Tibial nerve (tissue), 4 donors: ENCODE results near the gene NETO1. TPM values are rescaled to one million over a fixed set of nuclear protein-coding genes. Genes with fewer than 3 reads are reported as not detected.

ENCODE experiments used
- DNase-seq, 2 donors: peaks; one replicate each; pipeline ENCODE4 v3.0.0-alpha.2; 2019; ENCODE audit warnings: low spot score in 2 of 2
- H3K27ac ChIP-seq, 4 donors: fragments of 200-600 bp; sonication (generic) in 3 of 4; one replicate each; pipeline ENCODE4 v1.5.1; 2017 to 2019; ENCODE audit warnings: mild to moderate bottlenecking in 1 of 4
- H3K27me3 ChIP-seq, 2 donors: fragments of 200-600 bp; sonication (generic) in 1 of 2; one replicate each; pipeline versions ENCODE4 v1.5.1 to v1.6.0; 2017 to 2019
- H3K36me3 ChIP-seq, 3 donors: fragments of 200-600 bp; sonication (generic); one replicate each; pipeline ENCODE4 v1.5.1; 2018 to 2019
- H3K4me1 ChIP-seq, 4 donors: fragments of 200-600 bp; sonication (generic) in 3 of 4; one replicate each; pipeline ENCODE4 v1.5.1; 2017 to 2019
- H3K4me3 ChIP-seq, 4 donors: fragments of 200-600 bp; sonication (generic) in 3 of 4; one replicate each; pipeline ENCODE4 v1.5.1; 2017 to 2019; ENCODE audit warnings: mild to moderate bottlenecking in 1 of 4, moderate library complexity in 1 of 4
- H3K9me3 ChIP-seq, 4 donors: fragments of 200-600 bp; sonication (generic) in 3 of 4; one replicate each; pipeline ENCODE4 v1.5.1; 2017 to 2019
- EP300 ChIP-seq, 2 donors: sonication (generic); formaldehyde crosslinking; IDR thresholded peaks; one replicate each; pipeline ENCODE4 v1.6.1; 2017; ENCODE audit warnings: antibody characterized with exemption in 2 of 2, mild to moderate bottlenecking in 1 of 2
- POLR2A ChIP-seq, 2 donors: fragments of 450-650 bp; IDR thresholded peaks; one replicate each; pipeline ENCODE4 v1.6.1; 2017; ENCODE audit warnings: antibody characterized with exemption in 2 of 2, mild to moderate bottlenecking in 2 of 2, moderate library complexity in 2 of 2
- WGBS, 2 donors: methylation state at CpG; one replicate each; pipeline ENCODE4 v1.1.5; 2018; 5-methylcytosine and 5-hydroxymethylcytosine counted together
- total RNA-seq, 4 donors: library from RNA; depleted of rRNA; stranded (reverse); fragments of >200 nt; gene quantifications; one replicate each; pipeline ENCODE4 v1.1.0, GENCODE V29; 2016
- TF ChIP-seq, protein P1 (sequence below), 5 experiments: fragments of 200-600 bp in 3 of 5; fragments of 450-650 bp in 2 of 5; sonication (generic) in 3 of 5; IDR thresholded peaks; one replicate each; pipeline ENCODE4 v1.5.1; 2016 to 2019; ENCODE audit warnings: antibody characterized with exemption in 5 of 5, mild to moderate bottlenecking in 3 of 5, moderate library complexity in 2 of 5

NETO1 gene, protein sequence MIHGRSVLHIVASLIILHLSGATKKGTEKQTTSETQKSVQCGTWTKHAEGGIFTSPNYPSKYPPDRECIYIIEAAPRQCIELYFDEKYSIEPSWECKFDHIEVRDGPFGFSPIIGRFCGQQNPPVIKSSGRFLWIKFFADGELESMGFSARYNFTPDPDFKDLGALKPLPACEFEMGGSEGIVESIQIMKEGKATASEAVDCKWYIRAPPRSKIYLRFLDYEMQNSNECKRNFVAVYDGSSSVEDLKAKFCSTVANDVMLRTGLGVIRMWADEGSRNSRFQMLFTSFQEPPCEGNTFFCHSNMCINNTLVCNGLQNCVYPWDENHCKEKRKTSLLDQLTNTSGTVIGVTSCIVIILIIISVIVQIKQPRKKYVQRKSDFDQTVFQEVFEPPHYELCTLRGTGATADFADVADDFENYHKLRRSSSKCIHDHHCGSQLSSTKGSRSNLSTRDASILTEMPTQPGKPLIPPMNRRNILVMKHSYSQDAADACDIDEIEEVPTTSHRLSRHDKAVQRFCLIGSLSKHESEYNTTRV
- 10 to 100 TPM in 1 of 4 donors, under 1 TPM in 3; 0.59 to 14.7 (median 0.64) TPM for total RNA-seq

DNA sequence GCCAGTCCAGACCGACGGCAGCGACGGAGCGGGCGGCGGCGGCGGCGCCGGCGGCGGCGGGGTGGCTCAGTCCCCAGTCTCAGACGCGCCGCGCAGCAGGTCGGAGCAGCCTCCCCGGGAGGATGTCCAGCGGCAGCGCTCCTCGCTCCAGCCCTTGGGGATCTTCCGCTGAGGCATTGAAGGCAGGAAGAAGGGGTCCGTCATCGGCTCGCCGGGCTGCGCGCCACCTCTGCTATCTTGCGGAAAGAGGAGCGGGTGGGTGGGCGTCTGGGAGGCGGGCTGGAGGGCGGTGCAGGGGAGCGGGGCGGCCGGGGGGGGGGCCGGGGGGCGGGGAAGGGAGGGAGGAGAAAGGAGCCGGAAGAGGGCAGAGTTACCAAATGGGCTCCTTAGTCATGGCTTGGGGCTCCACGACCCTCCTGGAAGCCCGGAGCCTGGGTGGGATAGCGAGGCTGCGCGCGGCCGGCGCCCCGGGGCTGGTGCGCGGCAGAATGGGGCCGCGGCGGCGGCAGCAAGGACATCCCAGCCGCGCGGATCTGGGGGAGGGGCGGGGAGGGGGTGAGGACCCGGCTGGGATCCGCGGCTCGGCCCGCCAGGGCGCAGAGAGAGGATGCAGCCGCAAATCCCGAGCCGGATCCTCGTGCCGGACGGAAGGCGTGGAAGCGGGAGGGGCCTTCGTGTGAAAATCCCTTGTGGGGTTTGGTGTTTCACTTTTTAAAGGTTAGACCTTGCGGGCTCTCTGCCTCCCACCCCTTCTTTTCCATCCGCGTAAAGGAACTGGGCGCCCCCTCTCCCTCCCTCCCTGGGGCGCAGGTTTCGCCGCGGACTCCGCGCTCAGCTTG, at the start of gene NETO1:
NETO1 (minus strand) TSS at position 242 of the 839 bp plus-strand sequence. CDS start 696 bp downstream, outside the sequence.
- DNase-seq: no peak
- peaks cover 0 to 29% (median 0%) of the 10 kb centered on the region in 4 donors for H3K4me1 ChIP-seq
- no peak within 1 kb of the TSS for H3K27ac ChIP-seq
- WGBS, 2 donors: 0 to 4% methylated on average over 14 to 45 of the region's 85 CpGs
- TF ChIP-seq, protein P1, sequence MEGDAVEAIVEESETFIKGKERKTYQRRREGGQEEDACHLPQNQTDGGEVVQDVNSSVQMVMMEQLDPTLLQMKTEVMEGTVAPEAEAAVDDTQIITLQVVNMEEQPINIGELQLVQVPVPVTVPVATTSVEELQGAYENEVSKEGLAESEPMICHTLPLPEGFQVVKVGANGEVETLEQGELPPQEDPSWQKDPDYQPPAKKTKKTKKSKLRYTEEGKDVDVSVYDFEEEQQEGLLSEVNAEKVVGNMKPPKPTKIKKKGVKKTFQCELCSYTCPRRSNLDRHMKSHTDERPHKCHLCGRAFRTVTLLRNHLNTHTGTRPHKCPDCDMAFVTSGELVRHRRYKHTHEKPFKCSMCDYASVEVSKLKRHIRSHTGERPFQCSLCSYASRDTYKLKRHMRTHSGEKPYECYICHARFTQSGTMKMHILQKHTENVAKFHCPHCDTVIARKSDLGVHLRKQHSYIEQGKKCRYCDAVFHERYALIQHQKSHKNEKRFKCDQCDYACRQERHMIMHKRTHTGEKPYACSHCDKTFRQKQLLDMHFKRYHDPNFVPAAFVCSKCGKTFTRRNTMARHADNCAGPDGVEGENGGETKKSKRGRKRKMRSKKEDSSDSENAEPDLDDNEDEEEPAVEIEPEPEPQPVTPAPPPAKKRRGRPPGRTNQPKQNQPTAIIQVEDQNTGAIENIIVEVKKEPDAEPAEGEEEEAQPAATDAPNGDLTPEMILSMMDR (IDR thresholded peaks at IDR 0.05): no peak
- no peak for TF ChIP-seq POLR2A (IDR thresholded peaks at IDR 0.05)
- TF ChIP-seq EP300 (IDR thresholded peaks at IDR 0.05): no peak
- no peaks in the 10 kb centered on the region for H3K36me3 ChIP-seq
- peaks cover 0 to 25% of the 10 kb centered on the region in 2 donors for H3K27me3 ChIP-seq
- H3K4me3 ChIP-seq: peak within 1 kb of the TSS; percentile 11 to 55 (median 22)
- H3K9me3 ChIP-seq: no peaks in the 10 kb centered on the region

DNA sequence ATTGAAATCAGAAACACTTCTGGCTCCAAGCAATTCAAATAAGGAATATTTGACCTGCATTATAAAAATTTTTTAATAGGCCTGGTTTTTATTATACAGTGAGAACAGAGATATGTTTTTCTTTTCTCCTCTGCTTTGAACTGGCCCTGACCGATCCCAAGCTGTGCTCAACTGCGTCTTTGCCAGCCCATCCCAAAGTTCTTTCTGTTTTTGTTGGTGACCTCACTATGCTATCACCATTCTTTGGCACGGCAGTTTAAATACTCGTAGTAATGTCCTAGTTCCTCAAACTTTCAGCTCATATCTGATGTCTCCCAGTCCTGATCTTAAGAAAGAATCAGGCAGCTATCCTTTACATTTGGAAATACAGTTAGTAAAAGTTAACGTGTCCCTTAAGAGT, 42.3 kb upstream of the NETO1 start:
- TF ChIP-seq POLR2A (IDR thresholded peaks at IDR 0.05) (no peak), EP300 (IDR thresholded peaks at IDR 0.05) (no peak)
- TF ChIP-seq, protein P1 (IDR thresholded peaks at IDR 0.05): no peak
- Histone ChIP-seq H3K36me3 (no peaks in the 10 kb centered on the region), H3K27ac (no peak overlapping the region), H3K4me3 (no peak overlapping the region), H3K27me3 (no peaks in the 10 kb centered on the region), H3K9me3 (no peaks in the 10 kb centered on the region), H3K4me1 (no peaks in the 10 kb centered on the region)
- no peak for DNase-seq
- WGBS, 2 donors: 57% methylated on average over 5 of the region's 5 CpGs

DNA sequence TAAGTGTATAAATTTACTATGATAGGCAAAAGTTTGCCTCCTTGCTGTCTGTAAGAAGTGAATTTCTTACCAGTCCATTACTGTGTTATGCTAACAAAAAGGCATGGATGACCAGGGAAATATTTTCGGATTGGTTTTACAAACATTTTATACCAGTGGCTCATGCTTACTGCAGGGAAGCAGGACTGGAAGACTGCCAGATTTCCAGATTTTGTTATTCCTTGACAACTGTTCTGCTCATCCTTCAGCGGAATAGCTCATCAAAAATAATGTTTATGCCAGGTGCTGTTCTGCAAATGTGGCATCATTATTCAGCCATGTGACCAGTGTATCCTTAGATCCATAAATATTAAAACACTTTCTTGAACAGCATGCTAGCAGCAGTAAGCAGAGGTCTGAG, 40.4 kb upstream of the NETO1 start:
- H3K27me3 ChIP-seq: no peaks in the 10 kb centered on the region
- no peak overlapping the region for H3K27ac ChIP-seq
- no peak for DNase-seq
- H3K9me3 ChIP-seq: no peaks in the 10 kb centered on the region
- TF ChIP-seq EP300 (IDR thresholded peaks at IDR 0.05): no peak
- TF ChIP-seq, protein P1 (IDR thresholded peaks at IDR 0.05): no peak
- TF ChIP-seq POLR2A (IDR thresholded peaks at IDR 0.05): no peak
- H3K36me3 ChIP-seq: no peaks in the 10 kb centered on the region
- H3K4me3 ChIP-seq: no peak overlapping the region
- WGBS, 2 donors: 25 to 28% methylated on average over 2 of the region's 2 CpGs
- H3K4me1 ChIP-seq: no peaks in the 10 kb centered on the region

DNA sequence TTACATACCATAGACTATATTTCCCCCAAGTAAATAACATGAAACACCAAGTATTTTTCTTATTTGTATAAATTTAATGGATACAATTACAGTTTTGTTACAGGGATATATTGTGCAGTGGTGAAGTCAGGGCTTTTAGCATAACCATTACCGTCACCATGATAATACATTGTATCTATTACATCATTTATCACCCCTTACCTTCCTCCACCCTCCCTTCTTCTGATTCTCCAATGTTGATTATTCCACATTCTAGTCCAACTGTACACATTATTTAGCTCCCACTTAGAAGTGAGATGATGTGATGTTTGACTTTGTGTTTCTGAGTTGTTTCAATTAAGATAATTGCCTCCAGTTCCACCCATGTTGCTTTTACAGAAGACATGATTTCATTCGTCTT, 35.2 kb upstream of the NETO1 start:
- Histone ChIP-seq H3K4me1 (no peaks in the 10 kb centered on the region), H3K27me3 (no peaks in the 10 kb centered on the region), H3K27ac (no peak overlapping the region), H3K9me3 (no peaks in the 10 kb centered on the region), H3K4me3 (no peak overlapping the region), H3K36me3 (no peaks in the 10 kb centered on the region)
- TF ChIP-seq EP300 (IDR thresholded peaks at IDR 0.05): no peak
- TF ChIP-seq POLR2A (IDR thresholded peaks at IDR 0.05): no peak
- TF ChIP-seq, protein P1 (IDR thresholded peaks at IDR 0.05): no peak
- no peak for DNase-seq
- WGBS, 2 donors: 80 to 93% methylated on average over 2 of the region's 2 CpGs
